ENCODE results near the gene GRIPAP1.
A peak's percentile ranks its signal among the peaks of the same experiment; 100 is the strongest.

GRIPAP1 gene

GRCh38 chrX:48966796-48967579 lies 35.1 kb downstream of the GRIPAP1 start:
- H3K4me1 ChIP-seq (ENCODE audit: control insufficient read depth, insufficient read depth, low read depth, low read length): peaks cover 10% of the 10 kb centered on the region
- H3K4ac ChIP-seq (ENCODE audit: low read depth in 1 of 2, low read length in 2 of 2): no peak overlapping the region
- no peak overlapping the region for H3K14ac ChIP-seq (ENCODE audit: low read length in 2 of 2)
- H2BK15ac ChIP-seq (ENCODE audit: low read depth, poor library complexity, severe bottlenecking): no peak overlapping the region
- no peak overlapping the region for H4K91ac ChIP-seq (ENCODE audit: low read length)
- peak overlapping the region; percentile 87 for H3K27ac ChIP-seq (ENCODE audit: low read length, poor library complexity, severe bottlenecking)
- no peaks in the 10 kb centered on the region for H3K9me3 ChIP-seq (ENCODE audit: control insufficient read depth, low read length)
- no peak overlapping the region for H3K23ac ChIP-seq (ENCODE audit: low read length in 2 of 2)
- H3K36me3 ChIP-seq (ENCODE audit: control insufficient read depth in 1 of 2, insufficient read depth in 2 of 2, low read depth in 1 of 2, low read length in 2 of 2): peaks cover 6 to 33% of the 10 kb centered on the region in 2 experiments
- DNase-seq: peak; percentile 33
- peak overlapping the region; percentile 29 for H3K4me2 ChIP-seq (ENCODE audit: low read length, poor library complexity, severe bottlenecking)
- H2AK5ac ChIP-seq (ENCODE audit: low read length, severe bottlenecking): peak overlapping the region; percentile 56
- H4K8ac ChIP-seq (ENCODE audit: low read length): no peak overlapping the region
- no peak overlapping the region for H3K18ac ChIP-seq (ENCODE audit: low read depth in 1 of 2, low read length in 2 of 2)
- H2BK120ac ChIP-seq (ENCODE audit: low read depth, low read length): no peak overlapping the region
- H2BK12ac ChIP-seq (ENCODE audit: low read length in 2 of 2): no peak overlapping the region
- no peak overlapping the region for H2BK5ac ChIP-seq (ENCODE audit: low read depth, low read length, poor library complexity, severe bottlenecking)
- no peak overlapping the region for H3K4me3 ChIP-seq (ENCODE audit: insufficient read depth in 1 of 2, low read depth in 1 of 2, low read length in 2 of 2)
- H3K79me1 ChIP-seq (replicated peaks; ENCODE audit: low read length, poor library complexity, severe bottlenecking): peaks cover 2% of the 10 kb centered on the region
- H2AFZ ChIP-seq (ENCODE audit: low read depth, low read length): no peak overlapping the region
- no peak overlapping the region for H3K9ac ChIP-seq (ENCODE audit: low read length)
- 91% methylated on average over 15 of the region's 15 CpGs for WGBS
- H3K27me3 ChIP-seq (ENCODE audit: control insufficient read depth in 1 of 2, insufficient read depth in 1 of 2, low read length in 2 of 2): peaks cover 0 to 4% of the 10 kb centered on the region in 2 experiments

- Histone ChIP-seq H3K9ac (ENCODE audit: low read length) (no peak overlapping the region), H4K8ac (ENCODE audit: low read length) (no peak overlapping the region), H3K9me3 (ENCODE audit: control insufficient read depth, low read length) (no peaks in the 10 kb centered on the region), H3K36me3 (ENCODE audit: control insufficient read depth in 1 of 2, insufficient read depth in 2 of 2, low read depth in 1 of 2, low read length in 2 of 2) (peaks cover 6 to 38% of the 10 kb centered on the region in 2 experiments), H2BK5ac (ENCODE audit: low read depth, low read length, poor library complexity, severe bottlenecking) (no peak overlapping the region), H3K4ac (ENCODE audit: low read depth in 1 of 2, low read length in 2 of 2) (no peak overlapping the region), H2BK120ac (ENCODE audit: low read depth, low read length) (no peak overlapping the region), H3K4me3 (ENCODE audit: insufficient read depth in 1 of 2, low read depth in 1 of 2, low read length in 2 of 2) (no peak overlapping the region), H2AK5ac (ENCODE audit: low read length, severe bottlenecking) (no peak overlapping the region), H2AFZ (ENCODE audit: low read depth, low read length) (no peak overlapping the region), H3K23ac (ENCODE audit: low read length in 2 of 2) (no peak overlapping the region), H2BK15ac (ENCODE audit: low read depth, poor library complexity, severe bottlenecking) (no peak overlapping the region), H4K91ac (ENCODE audit: low read length) (no peak overlapping the region), H3K4me2 (ENCODE audit: low read length, poor library complexity, severe bottlenecking) (no peak overlapping the region), H3K27me3 (ENCODE audit: control insufficient read depth in 1 of 2, insufficient read depth in 1 of 2, low read length in 2 of 2) (peaks cover 0 to 4% of the 10 kb centered on the region in 2 experiments), H3K18ac (ENCODE audit: low read depth in 1 of 2, low read length in 2 of 2) (no peak overlapping the region), H3K79me1 (replicated peaks; ENCODE audit: low read length, poor library complexity, severe bottlenecking) (peaks cover 2% of the 10 kb centered on the region), H3K14ac (ENCODE audit: low read length in 2 of 2) (no peak overlapping the region), H3K4me1 (ENCODE audit: control insufficient read depth, insufficient read depth, low read depth, low read length) (peaks cover 10% of the 10 kb centered on the region), H2BK12ac (ENCODE audit: low read length in 2 of 2) (no peak overlapping the region), H3K27ac (ENCODE audit: low read length, poor library complexity, severe bottlenecking) (no peak overlapping the region)
- DNase-seq: no peak
- WGBS: 94% methylated on average over 12 of the region's 14 CpGs
Measured at GRCh38 chrX:48965959-48966358, 36.1 kb downstream of the GRIPAP1 start.

- Histone ChIP-seq H4K8ac (ENCODE audit: low read length) (no peak overlapping the region), H3K9me3 (ENCODE audit: control insufficient read depth, low read length) (no peaks in the 10 kb centered on the region), H3K9ac (ENCODE audit: low read length) (no peak overlapping the region), H2BK5ac (ENCODE audit: low read depth, low read length, poor library complexity, severe bottlenecking) (no peak overlapping the region), H2BK12ac (ENCODE audit: low read length in 2 of 2) (no peak overlapping the region), H2BK120ac (ENCODE audit: low read depth, low read length) (no peak overlapping the region), H3K23ac (ENCODE audit: low read length in 2 of 2) (no peak overlapping the region), H3K4ac (ENCODE audit: low read depth in 1 of 2, low read length in 2 of 2) (no peak overlapping the region), H2BK15ac (ENCODE audit: low read depth, poor library complexity, severe bottlenecking) (no peak overlapping the region), H3K4me2 (ENCODE audit: low read length, poor library complexity, severe bottlenecking) (no peak overlapping the region), H4K91ac (ENCODE audit: low read length) (no peak overlapping the region), H3K4me3 (ENCODE audit: insufficient read depth in 1 of 2, low read depth in 1 of 2, low read length in 2 of 2) (no peak overlapping the region), H3K4me1 (ENCODE audit: control insufficient read depth, insufficient read depth, low read depth, low read length) (peaks cover 5% of the 10 kb centered on the region), H2AFZ (ENCODE audit: low read depth, low read length) (no peak overlapping the region), H3K27ac (ENCODE audit: low read length, poor library complexity, severe bottlenecking) (no peak overlapping the region), H3K79me1 (replicated peaks; ENCODE audit: low read length, poor library complexity, severe bottlenecking) (peaks cover 2% of the 10 kb centered on the region), H3K14ac (ENCODE audit: low read length in 2 of 2) (no peak overlapping the region), H3K36me3 (ENCODE audit: control insufficient read depth in 1 of 2, insufficient read depth in 2 of 2, low read depth in 1 of 2, low read length in 2 of 2) (peaks cover 6 to 26% of the 10 kb centered on the region in 2 experiments), H3K27me3 (ENCODE audit: control insufficient read depth in 1 of 2, insufficient read depth in 1 of 2, low read length in 2 of 2) (peaks cover 0 to 3% of the 10 kb centered on the region in 2 experiments), H2AK5ac (ENCODE audit: low read length, severe bottlenecking) (no peak overlapping the region), H3K18ac (ENCODE audit: low read depth in 1 of 2, low read length in 2 of 2) (no peak overlapping the region)
- 29% methylated on average over 4 of the region's 5 CpGs for WGBS
- peak; percentile 54 for DNase-seq
Measured at GRCh38 chrX:48961585-48962091, 40.4 kb downstream of the GRIPAP1 start.

- no peak overlapping the region for H3K4me2 ChIP-seq (ENCODE audit: low read length, poor library complexity, severe bottlenecking)
- H2BK15ac ChIP-seq (ENCODE audit: low read depth, poor library complexity, severe bottlenecking): no peak overlapping the region
- DNase-seq: no peak
- no peak overlapping the region for H3K4me3 ChIP-seq (ENCODE audit: insufficient read depth in 1 of 2, low read depth in 1 of 2, low read length in 2 of 2)
- H3K18ac ChIP-seq (ENCODE audit: low read depth in 1 of 2, low read length in 2 of 2): no peak overlapping the region
- H3K27ac ChIP-seq (ENCODE audit: low read length, poor library complexity, severe bottlenecking): no peak overlapping the region
- H3K27me3 ChIP-seq (ENCODE audit: control insufficient read depth in 1 of 2, insufficient read depth in 1 of 2, low read length in 2 of 2): peaks cover 0 to 3% of the 10 kb centered on the region in 2 experiments
- no peak overlapping the region for H2AFZ ChIP-seq (ENCODE audit: low read depth, low read length)
- H4K8ac ChIP-seq (ENCODE audit: low read length): no peak overlapping the region
- no peak overlapping the region for H2BK12ac ChIP-seq (ENCODE audit: low read length in 2 of 2)
- no peaks in the 10 kb centered on the region for H3K79me1 ChIP-seq (replicated peaks; ENCODE audit: low read length, poor library complexity, severe bottlenecking)
- peaks cover 14 to 21% of the 10 kb centered on the region in 2 experiments for H3K36me3 ChIP-seq (ENCODE audit: control insufficient read depth in 1 of 2, insufficient read depth in 2 of 2, low read depth in 1 of 2, low read length in 2 of 2)
- WGBS: 98% methylated on average over 2 of the region's 2 CpGs
- H3K4me1 ChIP-seq (ENCODE audit: control insufficient read depth, insufficient read depth, low read depth, low read length): peaks cover 4% of the 10 kb centered on the region
- H3K9ac ChIP-seq (ENCODE audit: low read length): no peak overlapping the region
- H3K14ac ChIP-seq (ENCODE audit: low read length in 2 of 2): no peak overlapping the region
- H4K91ac ChIP-seq (ENCODE audit: low read length): no peak overlapping the region
- no peak overlapping the region for H2BK120ac ChIP-seq (ENCODE audit: low read depth, low read length)
- no peak overlapping the region for H2AK5ac ChIP-seq (ENCODE audit: low read length, severe bottlenecking)
- no peak overlapping the region for H2BK5ac ChIP-seq (ENCODE audit: low read depth, low read length, poor library complexity, severe bottlenecking)
- no peaks in the 10 kb centered on the region for H3K9me3 ChIP-seq (ENCODE audit: control insufficient read depth, low read length)
- no peak overlapping the region for H3K23ac ChIP-seq (ENCODE audit: low read length in 2 of 2)
- H3K4ac ChIP-seq (ENCODE audit: low read depth in 1 of 2, low read length in 2 of 2): no peak overlapping the region
Measured at GRCh38 chrX:48960291-48960690, 41.8 kb downstream of the GRIPAP1 start.
